GM12865 (cell line): ENCODE measurements around the gene DSTN.

Source experiments
- DNase-seq: peaks from one replicate; pipeline ENCODE4 v3.0.0; 2010; ENCODE audit warnings: low read depth
- H3K4me3 ChIP-seq: 2 replicates; pipeline ENCODE4 v1.5.1; 2011; ENCODE audit warnings: mild to moderate bottlenecking, low read depth, low read length, control low read depth
- CTCF ChIP-seq: IDR thresholded peaks from 2 replicates; pipeline ENCODE4 v1.5.1; 2011; ENCODE audit warnings: low read length, control low read depth, low read depth, inconsistent platforms; ENCODE audit not compliant: insufficient read depth; ENCODE audit errors: missing control alignments

Gene DSTN

GRCh38 chr20:17642404-17643269 is 72.8 kb downstream of the DSTN start:
- no peak for TF ChIP-seq CTCF
- no peak for DNase-seq

GRCh38 chr20:17643531-17644188 is 73.8 kb downstream of the DSTN start:
- no peak overlapping the region for H3K4me3 ChIP-seq
- TF ChIP-seq CTCF: no peak
- no peak for DNase-seq

More at GRCh38 chr20:17642404-17643269, 72.8 kb downstream of the DSTN start:
- H3K4me3 ChIP-seq: no peak overlapping the region

GRCh38 chr20:17644451-17644850 is 74.6 kb downstream of the DSTN start:
- H3K4me3 ChIP-seq: no peak overlapping the region
- DNase-seq: no peak
- TF ChIP-seq CTCF: no peak

- TF ChIP-seq CTCF: no peak
- no peak for DNase-seq
- no peak overlapping the region for H3K4me3 ChIP-seq
Measured at GRCh38 chr20:17645010-17645409, 75.1 kb downstream of the DSTN start.

GRCh38 chr20:17645546-17646208 is 75.8 kb downstream of the DSTN start:
- no peak for DNase-seq
- H3K4me3 ChIP-seq: no peak overlapping the region
- no peak for TF ChIP-seq CTCF

GRCh38 chr20:17646209-17646960 is 76.5 kb downstream of the DSTN start:
- TF ChIP-seq CTCF: no peak
- DNase-seq: no peak
- no peak overlapping the region for H3K4me3 ChIP-seq
